ENCODE measurements around the gene C15orf39. TPM values are rescaled to one million over a fixed set of nuclear protein-coding genes. Genes with fewer than 3 reads are reported as not detected.
"Not testable (repeated sequence)": the region's sequence is repeated elsewhere in the genome, so short reads cannot be mapped to it uniquely, and the experiment has no call there.

C15orf39 gene
- total RNA-seq, 6 experiments from 2014 or later, result 3.6 to 9.4 (median 5.8) TPM

GRCh38 chr15:75224281-75224680 lies 22.6 kb downstream of the C15orf39 start:
- DNase-seq (no peak), ATAC-seq (no peak)
- WGBS (ENCODE audit: insufficient coverage, low coverage, low lambda C conversion rate, missing lambda C conversion rate), result 73% methylated on average over 8 of the region's 12 CpGs
- Histone ChIP-seq H3K27ac (no peak overlapping the region), H3K4me3 (no peak overlapping the region), H3K4me1 (peaks cover 0 to 4% (median 0%) of the 10 kb centered on the region in 4 donors), H3K27me3 (no peaks in the 10 kb centered on the region), H3K9me3 (no peaks in the 10 kb centered on the region), H3K36me3 (no peaks in the 10 kb centered on the region)
- TF ChIP-seq CTCF (IDR thresholded peaks at IDR 0.05) (no peak), POLR2A (IDR thresholded peaks at IDR 0.05) (no peak)
- intact Hi-C loops (cut with DNase I), result no loop called here

- not testable (repeated sequence) for H3K4me3 ChIP-seq, ATAC-seq
These were observed 23.6 kb downstream of the C15orf39 start for GRCh38 chr15:75225102-75225836.

GRCh38 chr15:75225951-75226732 lies 24.5 kb downstream of the C15orf39 start:
- no peaks in the 10 kb centered on the region for H3K36me3 ChIP-seq
- no peaks in the 10 kb centered on the region for H3K9me3 ChIP-seq
- peak in 1 of 3 donors; percentile 51 for DNase-seq
- H3K27ac ChIP-seq, result no peak overlapping the region
- TF ChIP-seq CTCF (IDR thresholded peaks at IDR 0.05) (no peak), POLR2A (IDR thresholded peaks at IDR 0.05) (no peak)
- H3K4me3 ChIP-seq, result no peak overlapping the region
- 92% methylated on average over 4 of the region's 16 CpGs for WGBS (ENCODE audit: insufficient coverage, low coverage, low lambda C conversion rate, missing lambda C conversion rate)
- intact Hi-C loops (cut with DNase I), result no loop called here
- no peaks in the 10 kb centered on the region for H3K27me3 ChIP-seq
- ATAC-seq, result no peak
- no peaks in the 10 kb centered on the region for H3K4me1 ChIP-seq

More at GRCh38 chr15:75225102-75225836, 23.6 kb downstream of the C15orf39 start:
- 40% methylated on average over 2 of the region's 10 CpGs for WGBS (ENCODE audit: insufficient coverage, low coverage, low lambda C conversion rate, missing lambda C conversion rate)
- H3K27me3 ChIP-seq; H3K36me3 ChIP-seq; H3K4me1 ChIP-seq; H3K9me3 ChIP-seq; H3K27ac ChIP-seq; intact Hi-C loops (cut with DNase I): not testable (repeated sequence)
- DNase-seq, result peak in 1 of 3 donors; percentile 45

- ATAC-seq; intact Hi-C loops (cut with DNase I); H3K4me3 ChIP-seq; H3K27me3 ChIP-seq; H3K4me1 ChIP-seq; H3K36me3 ChIP-seq; H3K9me3 ChIP-seq; H3K27ac ChIP-seq; DNase-seq: not testable (repeated sequence)
- WGBS (ENCODE audit: insufficient coverage, low coverage, low lambda C conversion rate, missing lambda C conversion rate), result 83% methylated on average over 1 of the region's 7 CpGs
These were observed 25.4 kb downstream of the C15orf39 start for GRCh38 chr15:75227112-75227511.

- intact Hi-C loops (cut with DNase I), result no loop called here
- ATAC-seq, result no peak
- Histone ChIP-seq H3K27me3 (no peaks in the 10 kb centered on the region), H3K9me3 (no peaks in the 10 kb centered on the region), H3K4me1 (no peaks in the 10 kb centered on the region), H3K36me3 (no peaks in the 10 kb centered on the region), H3K27ac (no peak overlapping the region), H3K4me3 (no peak overlapping the region)
- TF ChIP-seq CTCF (IDR thresholded peaks at IDR 0.05) (no peak), POLR2A (IDR thresholded peaks at IDR 0.05) (no peak)
- whole genome bisulfite sequencing (ENCODE audit: insufficient coverage, low coverage, low lambda C conversion rate, missing lambda C conversion rate), result 80% methylated on average over 1 of the region's 13 CpGs
- DNase-seq, result peak in 1 of 3 donors; percentile 30
These were observed 26.1 kb downstream of the C15orf39 start for GRCh38 chr15:75227663-75228280.
